ENCODE measurements around the gene RTP3. TPM values are rescaled to one million over a fixed set of nuclear protein-coding genes. Genes with fewer than 3 reads are reported as not detected.

Gene RTP3
- total and polyA plus RNA-seq, 2 of the 8 experiments (the other 6 are each of a cell fraction or from before 2014, with no cell fraction given): 0.08 TPM; not detected in 1

GRCh38 chr3:46549989-46550388, 52.2 kb downstream of the RTP3 start (continued):
- TF ChIP-seq NANOG (IDR thresholded peaks at IDR 0.05; ENCODE audit: insufficient read depth, low read depth, low read length, poor library complexity, severe bottlenecking) (no peak), EZH2 (IDR thresholded peaks at IDR 0.05; ENCODE audit: low read depth, low read length, severe bottlenecking) (no peak), CBX8 (IDR thresholded peaks at IDR 0.05; ENCODE audit: borderline replicate concordance, low read depth, low read length) (no peak)

Other genes with a start within 250 kb of the RTP3 start
- gene CCR2, start 143.9 kb upstream of the RTP3 start, total RNA-seq (2021; fragmentation: NEBNext Ultra II Directional; extraction: Animal tissue kit (Norgen Biotek cat#: 25700)): not detected in 2 replicates
- gene CCR2, start 143.9 kb upstream of the RTP3 start, polyA plus RNA-seq (2011; rRNA removed): not detected in 2 replicates
- not detected in 2 replicates for gene CCR5, start 127.0 kb upstream of the RTP3 start, total RNA-seq (2021; fragmentation: NEBNext Ultra II Directional; extraction: Animal tissue kit (Norgen Biotek cat#: 25700))
- gene CCR5, start 127.0 kb upstream of the RTP3 start, polyA plus RNA-seq (2011; rRNA removed): not detected in 2 replicates
- gene CCRL2, start 90.7 kb upstream of the RTP3 start, total RNA-seq (2021; fragmentation: NEBNext Ultra II Directional; extraction: Animal tissue kit (Norgen Biotek cat#: 25700)): not detected in 2 replicates
- gene CCRL2, start 90.7 kb upstream of the RTP3 start, polyA plus RNA-seq (2011; rRNA removed): not detected in 2 replicates
- 0.80 and 0.99 TPM in 2 replicates for gene LTF, start 33.1 kb upstream of the RTP3 start, total RNA-seq (2021; fragmentation: NEBNext Ultra II Directional; extraction: Animal tissue kit (Norgen Biotek cat#: 25700))
- gene LTF, start 33.1 kb upstream of the RTP3 start, polyA plus RNA-seq (2011; rRNA removed): 0.23 and 0.36 TPM in 2 replicates
- 6.4 and 7.3 TPM in 2 replicates for gene LRRC2, start 68.3 kb downstream of the RTP3 start, total RNA-seq (2021; fragmentation: NEBNext Ultra II Directional; extraction: Animal tissue kit (Norgen Biotek cat#: 25700))
- gene LRRC2, start 68.3 kb downstream of the RTP3 start, polyA plus RNA-seq (2011; rRNA removed): 1.2 and 1.4 TPM in 2 replicates
- 0.17 TPM in 1 of 2 replicates, not detected in the other for gene FAM240A, start 114.5 kb downstream of the RTP3 start, total RNA-seq (2021; fragmentation: NEBNext Ultra II Directional; extraction: Animal tissue kit (Norgen Biotek cat#: 25700))
- 0.06 and 0.08 TPM in 2 replicates for gene FAM240A, start 114.5 kb downstream of the RTP3 start, polyA plus RNA-seq (2011; rRNA removed)
- 4.3 and 4.8 TPM in 2 replicates for gene ALS2CL, start 195.7 kb downstream of the RTP3 start, total RNA-seq (2021; fragmentation: NEBNext Ultra II Directional; extraction: Animal tissue kit (Norgen Biotek cat#: 25700))
- 5.4 and 7.5 TPM in 2 replicates for gene ALS2CL, start 195.7 kb downstream of the RTP3 start, polyA plus RNA-seq (2011; rRNA removed)
- 0.67 and 0.90 TPM in 2 replicates for gene TMIE, start 203.4 kb downstream of the RTP3 start, total RNA-seq (2021; fragmentation: NEBNext Ultra II Directional; extraction: Animal tissue kit (Norgen Biotek cat#: 25700))
- 0.45 and 0.64 TPM in 2 replicates for gene TMIE, start 203.4 kb downstream of the RTP3 start, polyA plus RNA-seq (2011; rRNA removed)
- 0.47 and 0.73 TPM in 2 replicates for gene PRSS50, start 219.9 kb downstream of the RTP3 start, total RNA-seq (2021; fragmentation: NEBNext Ultra II Directional; extraction: Animal tissue kit (Norgen Biotek cat#: 25700))
- 0.71 and 1.1 TPM in 2 replicates for gene PRSS50, start 219.9 kb downstream of the RTP3 start, polyA plus RNA-seq (2011; rRNA removed)